Neutrophil (primary cell): ENCODE data around the gene TRA2A.

Source experiments
- H3K27ac ChIP-seq: fragments of 200-600 bp; sonication (generic); 2 replicates; pipeline ENCODE4 v1.5.1; 2016; ENCODE audit warnings: mild to moderate bottlenecking, moderate library complexity
- H3K27me3 ChIP-seq: fragments of 200-600 bp; sonication (generic); 2 replicates; pipeline ENCODE4 v1.6.0; 2016; ENCODE audit warnings: mild to moderate bottlenecking
- H3K36me3 ChIP-seq: fragments of 200-600 bp; sonication (generic); 2 replicates; pipeline ENCODE4 v1.5.1; 2017
- H3K4me1 ChIP-seq, 2 experiments: fragments of 200-600 bp in 1 of 2; sonication (generic) in 1 of 2; 1 replicate in 1 of 2; 2 replicates in 1 of 2; pipeline versions ENCODE4 v1.5.1 to v1.6.1; 2013 to 2016; ENCODE audit warnings: low read depth in 1 of 2, low read length in 1 of 2, mild to moderate bottlenecking in 1 of 2, moderate library complexity in 1 of 2; ENCODE audit not compliant: control insufficient read depth in 1 of 2, insufficient read depth in 1 of 2
- H3K4me3 ChIP-seq, 2 experiments: fragments of 200-600 bp in 1 of 2; sonication (generic) in 1 of 2; 1 replicate in 1 of 2; 2 replicates in 1 of 2; pipeline ENCODE4 v1.5.1; 2013 to 2016; ENCODE audit warnings: low read depth in 1 of 2, low read length in 1 of 2, mild to moderate bottlenecking in 1 of 2, moderate library complexity in 1 of 2
- H3K9me3 ChIP-seq: fragments of 200-600 bp; sonication (generic); 2 replicates; pipeline ENCODE4 v1.5.1; 2016
- CTCF ChIP-seq: fragments of 200-600 bp; sonication (generic); IDR thresholded peaks from 2 replicates; pipeline ENCODE4 v1.5.1; 2016; ENCODE audit warnings: antibody characterized with exemption

Gene TRA2A

GRCh38 chr7:23454881-23455526 lies 76.8 kb downstream of the TRA2A start:
- Histone ChIP-seq H3K27me3 (peaks cover 97% of the 10 kb centered on the region), H3K27ac (no peak overlapping the region), H3K36me3 (no peaks in the 10 kb centered on the region), H3K9me3 (no peaks in the 10 kb centered on the region), H3K4me1 (peaks cover 0 to 16% of the 10 kb centered on the region in 2 experiments), H3K4me3 (no peak overlapping the region)
- TF ChIP-seq CTCF, result no peak
